GM19397 (cell line): Measurements from ENCODE around the gene NTN1.
A peak's percentile ranks its signal among the peaks of the same experiment; 100 is the strongest.

ENCODE experiments used
- ATAC-seq: cut with Tn5 transposase; IDR thresholded peaks from one replicate; pipeline ENCODE4 v1.9.1; 2021; ENCODE audit warnings: mild to moderate bottlenecking, moderate library complexity; ENCODE audit not compliant: unreplicated experiment

The NTN1 gene

GRCh38 chr17:9185688-9186284, 164.5 kb downstream of the NTN1 start:
- no peak for ATAC-seq

DNA sequence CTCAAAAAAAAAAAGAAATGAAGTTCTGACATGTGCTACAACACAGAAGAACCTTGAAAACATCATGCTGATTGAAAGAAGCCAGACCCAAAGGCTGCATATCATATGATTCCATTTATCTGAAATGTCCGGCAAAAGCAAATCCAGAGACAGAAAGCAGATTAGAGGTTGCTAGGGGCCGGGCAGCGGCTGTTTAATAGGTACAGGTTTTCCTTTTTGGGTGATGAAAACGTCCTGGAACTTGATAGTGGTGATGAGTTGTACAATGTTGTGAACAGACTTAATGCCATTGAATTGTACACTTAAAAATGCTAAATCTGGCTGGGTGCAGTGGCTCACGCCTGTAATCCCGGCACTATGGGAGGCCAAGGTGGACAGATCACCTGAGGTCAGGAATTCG, 166.5 kb downstream of the NTN1 start:
- ATAC-seq, result no peak

GRCh38 chr17:9188367-9188766, 167.1 kb downstream of the NTN1 start:
- ATAC-seq, result no peak

DNA sequence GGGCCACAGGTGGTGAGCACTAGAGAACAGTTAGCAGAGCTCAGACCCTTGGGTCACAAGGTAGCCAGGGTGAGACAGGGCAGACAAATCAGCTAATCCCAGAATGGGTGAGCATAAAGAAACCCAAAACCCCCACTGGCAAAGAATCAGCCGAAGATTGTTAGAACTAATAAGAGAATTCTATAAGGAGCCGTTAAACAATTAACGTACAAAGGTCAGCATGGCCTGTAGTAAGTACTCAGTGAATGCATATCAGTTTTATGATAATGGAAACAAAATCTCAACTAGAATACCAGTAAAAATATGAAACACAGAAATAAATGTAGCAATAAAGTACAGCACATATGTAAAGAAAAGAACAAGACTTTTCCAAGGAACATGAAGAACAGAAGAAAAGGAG, 168.6 kb downstream of the NTN1 start:
- no peak for ATAC-seq

GRCh38 chr17:9192010-9192409, 170.7 kb downstream of the NTN1 start:
- ATAC-seq, result no peak

DNA sequence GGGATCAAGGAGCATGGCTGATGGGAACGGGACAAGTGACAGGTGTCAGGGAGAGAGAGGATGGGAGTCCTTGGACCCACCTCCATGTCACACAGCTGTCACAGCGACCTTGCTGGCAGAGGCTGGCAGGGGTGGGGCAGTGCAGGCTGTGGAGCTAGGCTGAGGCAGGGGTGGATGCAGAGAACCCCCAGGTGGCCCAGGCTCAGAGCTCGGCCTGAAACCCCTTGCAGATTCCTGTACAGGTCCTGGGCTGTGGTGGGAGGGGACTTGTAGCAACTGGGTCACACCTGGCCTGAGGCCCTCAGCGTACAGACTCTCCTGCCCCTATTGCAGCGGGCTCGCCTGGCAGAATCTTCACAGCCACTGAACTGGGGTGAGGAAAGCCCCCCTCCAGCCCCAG, 174.1 kb downstream of the NTN1 start:
- no peak for ATAC-seq

DNA sequence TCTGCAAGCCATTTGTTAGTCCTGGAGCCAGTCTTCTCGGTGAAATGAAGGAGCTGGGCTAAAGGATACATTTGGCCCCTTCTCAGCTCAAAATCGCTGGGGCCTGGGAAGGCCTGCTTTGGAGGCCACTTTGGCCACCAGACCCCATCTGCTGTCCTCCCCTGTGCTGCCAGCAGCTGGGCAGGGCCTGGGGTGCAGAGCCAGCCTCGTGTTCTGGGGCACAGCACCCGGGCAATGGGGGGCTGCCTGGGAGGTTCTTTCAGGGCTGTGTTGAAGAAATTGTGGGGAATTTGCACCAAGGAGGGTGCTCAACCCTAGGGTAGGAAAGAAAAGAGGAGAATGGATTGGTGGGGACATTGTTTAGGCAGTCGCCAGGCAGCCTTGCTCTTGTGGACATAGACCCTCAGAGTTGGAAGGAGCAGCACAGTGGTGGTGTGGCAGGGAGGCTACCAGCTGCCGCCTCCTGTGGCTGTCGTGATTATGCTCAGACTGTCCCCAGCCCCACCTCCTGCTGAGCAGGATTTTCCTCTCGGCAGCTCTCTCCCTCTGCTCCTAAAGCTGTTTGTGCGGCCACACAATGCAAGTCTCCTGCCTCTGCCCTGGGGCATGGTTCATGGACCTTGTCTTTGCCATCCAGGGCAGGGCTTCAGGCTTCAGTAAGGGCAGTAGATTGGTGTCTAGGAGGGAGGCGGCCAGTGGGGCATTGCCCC, 174.8 kb downstream of the NTN1 start:
- no peak for ATAC-seq

- ATAC-seq, result no peak
Measured at GRCh38 chr17:9199571-9200551, 178.6 kb downstream of the NTN1 start.

- ATAC-seq, result peak; percentile 74
Measured at GRCh38 chr17:9200699-9201359, 179.5 kb downstream of the NTN1 start.

DNA sequence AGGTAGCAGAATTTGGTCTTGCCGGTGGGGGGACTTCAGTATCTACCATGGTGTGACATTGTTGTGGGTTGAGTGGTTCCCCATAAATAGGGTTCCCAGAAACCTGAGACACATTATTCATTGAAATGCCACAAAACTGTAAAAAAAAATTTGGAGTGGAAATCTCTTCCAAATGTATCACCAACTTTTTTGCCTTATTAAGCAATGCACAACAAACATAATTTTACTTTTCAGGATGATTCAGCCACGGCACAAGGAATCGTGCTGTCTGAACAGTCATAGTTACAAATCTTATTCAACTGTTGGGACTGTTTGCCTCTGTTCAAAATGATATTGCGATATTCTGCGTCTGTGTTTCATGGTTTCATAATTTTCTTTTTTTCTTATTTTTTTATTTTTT, 181.2 kb downstream of the NTN1 start:
- ATAC-seq, result no peak

GRCh38 chr17:9203771-9204425, 182.6 kb downstream of the NTN1 start:
- ATAC-seq, result no peak

- ATAC-seq, result no peak
Measured at GRCh38 chr17:9204637-9205329, 183.5 kb downstream of the NTN1 start.

GRCh38 chr17:9205520-9206409, 184.5 kb downstream of the NTN1 start:
- no peak for ATAC-seq

DNA sequence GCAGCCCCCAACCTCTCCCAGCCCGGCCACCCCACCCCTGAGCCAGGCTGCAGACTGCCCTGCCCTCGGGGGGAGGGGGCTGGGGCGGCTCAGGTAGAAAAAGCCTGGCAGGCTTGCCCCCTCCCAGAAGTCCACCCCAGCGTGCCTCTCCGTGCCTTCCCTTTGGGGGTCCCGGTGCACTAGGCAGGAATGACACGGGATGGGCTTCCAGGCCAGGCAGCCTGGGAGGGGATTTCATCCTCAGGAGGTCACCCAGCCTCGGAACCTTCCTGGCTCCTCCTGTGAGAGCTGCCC, 185.0 kb downstream of the NTN1 start:
- ATAC-seq, result no peak

GRCh38 chr17:9206741-9207332, 185.5 kb downstream of the NTN1 start:
- ATAC-seq, result no peak

GRCh38 chr17:9208381-9209105, 187.2 kb downstream of the NTN1 start:
- ATAC-seq, result no peak

DNA sequence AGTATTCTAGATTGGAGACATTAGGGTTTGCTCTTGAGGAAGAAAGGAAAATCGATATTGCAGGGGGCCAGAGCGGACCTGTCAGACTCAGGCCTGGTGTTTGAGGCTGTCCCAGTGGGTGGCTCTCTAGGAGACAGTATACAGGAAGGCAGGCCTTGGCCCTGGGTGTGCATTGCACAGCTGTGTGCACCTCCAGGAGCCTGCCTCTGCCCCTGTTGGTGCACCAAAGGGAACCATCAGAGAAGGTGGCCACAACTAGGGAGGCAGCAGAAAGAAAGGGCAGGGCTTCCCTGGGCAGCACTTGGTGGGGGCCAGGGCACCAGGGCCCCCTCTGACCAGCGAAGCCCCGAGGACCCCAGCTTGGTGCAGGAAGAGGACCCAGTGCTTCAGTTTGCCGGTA, 188.0 kb downstream of the NTN1 start:
- no peak for ATAC-seq

GRCh38 chr17:9209781-9210370, 188.6 kb downstream of the NTN1 start:
- no peak for ATAC-seq
